Upper lobe of left lung (tissue), 4 donors: ENCODE data around the gene CHRNA4.

Source experiments
- POLR2A ChIP-seq, 4 donors: fragments of 450-650 bp; IDR thresholded peaks; one replicate each; pipeline ENCODE4 v1.5.1; 2016 to 2017; ENCODE audit warnings: antibody characterized with exemption in 4 of 4, mild to moderate bottlenecking in 2 of 4
- POLR2AphosphoS5 ChIP-seq, 2 donors: sonication (generic); formaldehyde crosslinking; IDR thresholded peaks; one replicate each; pipeline ENCODE4 v1.5.1; 2017; ENCODE audit warnings: antibody characterized with exemption in 2 of 2
- TF ChIP-seq, protein P1 (sequence below), 6 experiments: fragments of 450-650 bp in 4 of 6; fragments of 200-600 bp in 2 of 6; sonication (generic) in 2 of 6; IDR thresholded peaks; one replicate each; pipeline ENCODE4 v1.5.1; 2016 to 2019; ENCODE audit warnings: antibody characterized with exemption in 6 of 6

DNA sequence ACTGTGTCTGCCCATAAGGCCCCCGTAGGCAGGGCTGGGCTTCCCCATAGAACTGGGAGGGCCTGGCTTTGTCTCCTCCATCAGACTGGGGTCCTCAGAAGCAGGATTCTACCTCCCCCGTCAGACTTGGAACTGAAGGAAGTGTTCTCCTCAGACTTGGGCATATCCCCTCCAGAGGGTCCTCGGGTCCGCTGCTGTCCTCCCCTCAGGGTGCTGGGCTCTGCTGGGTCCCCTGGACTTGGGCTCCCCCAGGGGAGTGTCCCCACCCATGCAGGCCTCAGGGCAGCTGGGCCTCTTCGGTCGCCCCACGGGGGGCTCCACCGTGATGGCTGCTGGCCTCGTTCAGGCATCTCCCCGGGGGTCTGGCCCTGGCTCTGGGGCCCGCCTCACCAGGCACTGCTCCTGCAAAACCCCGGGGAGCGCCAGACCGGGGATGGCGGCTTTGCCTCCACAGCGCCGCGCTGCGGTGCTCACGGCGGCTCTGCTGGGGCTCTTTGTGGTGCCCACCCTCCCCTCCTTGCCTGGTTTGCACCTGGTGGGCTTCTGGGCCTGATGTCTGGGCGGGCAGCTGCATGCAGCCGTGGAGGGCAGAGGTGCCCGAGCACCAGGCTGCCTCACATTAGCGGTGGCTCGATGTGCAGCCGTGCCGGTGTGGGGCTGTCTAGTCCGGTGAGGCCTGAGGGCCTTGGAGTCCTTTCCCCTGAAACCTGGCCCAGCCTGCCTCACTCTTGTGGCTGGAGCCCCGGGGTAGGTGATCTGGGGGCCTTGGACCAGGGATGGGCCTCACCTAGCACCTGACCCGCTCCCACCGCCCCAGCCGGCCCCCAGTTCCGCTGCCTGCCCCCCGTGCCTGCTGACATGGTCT lies 54.2 kb downstream of the CHRNA4 start:
- TF ChIP-seq, protein P1, sequence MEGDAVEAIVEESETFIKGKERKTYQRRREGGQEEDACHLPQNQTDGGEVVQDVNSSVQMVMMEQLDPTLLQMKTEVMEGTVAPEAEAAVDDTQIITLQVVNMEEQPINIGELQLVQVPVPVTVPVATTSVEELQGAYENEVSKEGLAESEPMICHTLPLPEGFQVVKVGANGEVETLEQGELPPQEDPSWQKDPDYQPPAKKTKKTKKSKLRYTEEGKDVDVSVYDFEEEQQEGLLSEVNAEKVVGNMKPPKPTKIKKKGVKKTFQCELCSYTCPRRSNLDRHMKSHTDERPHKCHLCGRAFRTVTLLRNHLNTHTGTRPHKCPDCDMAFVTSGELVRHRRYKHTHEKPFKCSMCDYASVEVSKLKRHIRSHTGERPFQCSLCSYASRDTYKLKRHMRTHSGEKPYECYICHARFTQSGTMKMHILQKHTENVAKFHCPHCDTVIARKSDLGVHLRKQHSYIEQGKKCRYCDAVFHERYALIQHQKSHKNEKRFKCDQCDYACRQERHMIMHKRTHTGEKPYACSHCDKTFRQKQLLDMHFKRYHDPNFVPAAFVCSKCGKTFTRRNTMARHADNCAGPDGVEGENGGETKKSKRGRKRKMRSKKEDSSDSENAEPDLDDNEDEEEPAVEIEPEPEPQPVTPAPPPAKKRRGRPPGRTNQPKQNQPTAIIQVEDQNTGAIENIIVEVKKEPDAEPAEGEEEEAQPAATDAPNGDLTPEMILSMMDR (IDR thresholded peaks at IDR 0.05): no peak
- TF ChIP-seq POLR2A (IDR thresholded peaks at IDR 0.05) (no peak), POLR2AphosphoS5 (IDR thresholded peaks at IDR 0.05) (no peak)
